GM10248 (cell line): Measurements from ENCODE around the gene MICU1.
A peak's percentile ranks its signal among the peaks of the same experiment; 100 is the strongest.

ENCODE experiments used
- CTCF ChIA-PET: fragments of 300-600 bp; sonication (Branson Sonifier 250); formaldehyde crosslinking; extraction: SDS; loops from one replicate; lab custom pipeline; 2021; ENCODE audit warnings: antibody characterized with exemption; lab: Yijun Ruan, JAX
- POLR2A ChIA-PET: fragments of 350-650 bp; sonication (Branson Sonifier 250); formaldehyde crosslinking; extraction: SDS; loops from one replicate; lab custom pipeline; 2020; ENCODE audit warnings: antibody characterized with exemption; lab: Yijun Ruan, JAX
- DNase-seq: peaks from one replicate; pipeline ENCODE4 v3.0.0; 2012; ENCODE audit errors: extremely low spot score
- CTCF ChIP-seq: IDR thresholded peaks from 2 replicates; pipeline ENCODE4 v1.5.1; 2012; ENCODE audit warnings: mild to moderate bottlenecking, low read depth; ENCODE audit errors: extremely low read depth, missing control alignments, control extremely low read depth

Gene MICU1

GRCh38 chr10:72320676-72321247 lies 305.1 kb downstream of the MICU1 start:
- POLR2A ChIA-PET = interaction anchor here (0.6 to 2.6 kb wide), 12 partner anchors 11 to 775 kb away, joined by 3 to 13 read pairs (median 6); partner anchors contain the start of genes DDIT4 and P4HA1
- peak; percentile 87 for DNase-seq
- TF ChIP-seq CTCF = no peak
- CTCF ChIA-PET = interaction anchor here (0.7 to 6.3 kb wide), 10 partner anchors 9 to 73 kb away, joined by 3 to 41 read pairs (median 6); no protein-coding TSS in a partner anchor

- peak; percentile 86 for DNase-seq
- no peak for TF ChIP-seq CTCF
- CTCF ChIA-PET = interaction anchor here (0.7 to 6.3 kb wide), 6 partner anchors 10 to 107 kb away, joined by 3 to 41 read pairs (median 8); no protein-coding TSS in a partner anchor
- POLR2A ChIA-PET = interaction anchor here (0.6 to 2.6 kb wide), 11 partner anchors 12 to 1972 kb away, joined by 3 to 13 read pairs (median 5); partner anchors contain the start of gene DDIT4
Measured at GRCh38 chr10:72319416-72320254, 306.2 kb downstream of the MICU1 start.

- ChIA-PET CTCF (interaction anchor here (0.7 to 6.3 kb wide), 3 partner anchors 20 to 106 kb away, joined by 3 to 41 read pairs (median 3); no protein-coding TSS in a partner anchor), POLR2A (interaction anchor here (0.6 to 1.3 kb wide), 3 partner anchors 21 to 43 kb away, joined by 3 to 5 read pairs (median 4); no protein-coding TSS in a partner anchor)
- DNase-seq = no peak
- TF ChIP-seq CTCF = no peak
Measured at GRCh38 chr10:72318418-72319262, 307.2 kb downstream of the MICU1 start.
